D341Med (cell line): ENCODE measurements around the gene VPS4B.
"Not testable (repeated sequence)": the region's sequence is repeated elsewhere in the genome, so short reads cannot be mapped to it uniquely, and the experiment has no call there.

Experiments
- DNase-seq: peaks from one replicate; pipeline ENCODE4 v3.0.0; 2012; ENCODE audit warnings: low spot score

Gene VPS4B

GRCh38 chr18:63422087-63422863, at the start of gene VPS4B:
TSS of gene VPS4B (minus strand) at chr18:63422476. CDS start at chr18:63422259, 217 bp downstream.
- DNase-seq = peak; percentile 100

- no peak for DNase-seq
These were observed 48.5 kb upstream of the VPS4B start for GRCh38 chr18:63470751-63471150.

DNA sequence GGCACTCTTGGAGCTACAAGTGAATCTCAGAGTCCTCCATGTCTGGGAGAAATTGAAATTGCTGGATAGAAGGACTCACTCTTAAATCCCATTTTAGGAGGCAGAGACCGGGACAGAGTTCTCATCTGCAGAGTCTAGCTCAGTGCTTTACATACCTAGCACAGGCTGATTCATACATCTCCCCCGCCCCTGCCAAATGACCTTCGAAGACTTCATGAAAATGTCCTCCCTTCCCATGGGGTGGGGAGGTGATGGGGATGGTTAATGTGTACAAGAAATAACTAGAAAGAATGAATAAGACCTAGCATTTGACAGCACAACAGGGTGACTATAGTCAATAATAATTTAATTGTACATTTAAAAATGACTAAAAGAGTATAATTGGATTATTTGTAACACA, 46.3 kb upstream of the VPS4B start:
- no peak for DNase-seq

GRCh38 chr18:63467699-63468098, 45.4 kb upstream of the VPS4B start:
- no peak for DNase-seq

DNA sequence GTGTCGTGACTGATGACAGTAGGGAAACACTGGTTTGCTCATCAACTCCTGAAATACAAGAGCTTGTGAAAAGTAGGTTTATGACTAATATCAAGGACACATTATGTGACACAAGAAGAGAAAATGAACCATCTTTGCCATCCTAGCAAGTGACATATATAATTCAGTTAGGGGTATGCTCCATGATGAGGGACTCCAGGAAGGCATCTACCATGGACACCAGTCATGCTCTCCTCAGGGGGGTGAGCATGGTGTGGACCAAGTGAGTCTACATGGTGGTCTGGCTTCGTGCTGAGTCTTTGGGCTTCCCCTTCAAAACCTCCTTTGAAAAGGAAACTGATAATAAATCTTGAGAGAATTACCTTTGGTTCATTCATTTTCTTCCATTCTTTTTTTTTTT, 42.8 kb upstream of the VPS4B start:
- DNase-seq = no peak

DNA sequence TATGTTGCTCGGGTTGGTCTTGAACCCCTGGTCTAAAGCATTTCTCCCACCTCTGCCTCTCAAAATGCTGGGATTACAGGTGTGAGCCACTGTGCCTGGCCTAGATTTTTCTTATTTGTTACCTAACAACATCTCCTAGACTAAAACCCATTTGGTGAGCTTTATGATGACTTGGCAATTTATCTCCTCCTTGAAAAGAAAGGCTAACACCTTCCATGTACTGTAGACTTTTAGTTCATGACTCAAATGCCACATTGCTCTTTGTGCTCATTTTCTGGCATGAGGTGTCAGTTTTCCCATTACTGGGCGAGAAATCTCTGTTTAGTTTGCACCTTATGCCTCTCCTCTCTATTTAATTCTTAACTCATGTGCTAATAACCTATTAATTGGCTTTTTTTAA, 42.2 kb upstream of the VPS4B start:
- DNase-seq = no peak

DNA sequence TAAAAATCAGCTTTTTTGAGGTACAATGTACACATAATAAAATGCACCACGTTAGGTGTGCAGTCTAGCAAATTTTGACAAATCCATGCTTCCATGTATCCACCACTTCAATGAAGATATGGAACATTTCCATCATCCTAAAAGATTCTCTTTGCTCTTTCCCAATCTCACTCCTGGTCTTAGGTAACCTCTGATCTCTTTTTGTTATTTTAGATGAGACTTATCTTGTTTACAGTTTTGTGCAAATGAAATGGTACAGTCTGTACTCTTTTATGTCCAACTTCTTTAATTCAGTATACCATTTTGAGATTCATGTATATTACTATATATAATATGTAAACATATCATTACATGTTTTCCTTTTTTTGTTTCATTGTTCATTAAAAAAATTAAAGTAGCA, 38.1 kb upstream of the VPS4B start:
- DNase-seq = no peak

DNA sequence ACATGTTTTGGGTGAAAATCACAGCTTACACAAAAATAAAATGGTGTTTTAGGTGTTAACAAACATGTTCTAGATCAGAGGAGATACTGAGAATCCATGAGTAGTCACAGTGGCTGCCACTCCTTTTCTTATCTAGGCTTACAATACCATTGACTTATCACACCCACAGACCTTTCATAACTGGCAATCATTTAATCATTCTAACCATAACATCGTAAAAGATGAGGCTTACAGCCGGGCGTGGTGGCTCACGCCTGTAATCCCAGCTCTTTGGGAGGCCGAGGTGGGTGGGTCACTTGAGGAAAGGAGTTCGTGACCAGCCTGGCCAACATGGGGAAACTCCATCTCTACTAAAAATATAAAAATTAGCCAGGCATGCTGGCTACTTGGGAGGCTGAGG, 35.7 kb upstream of the VPS4B start:
- DNase-seq = no peak

- DNase-seq = no peak
These were observed 32.2 kb upstream of the VPS4B start for GRCh38 chr18:63454497-63454896.

GRCh38 chr18:63452751-63453150, 30.5 kb upstream of the VPS4B start:
- not testable (repeated sequence) for DNase-seq

DNA sequence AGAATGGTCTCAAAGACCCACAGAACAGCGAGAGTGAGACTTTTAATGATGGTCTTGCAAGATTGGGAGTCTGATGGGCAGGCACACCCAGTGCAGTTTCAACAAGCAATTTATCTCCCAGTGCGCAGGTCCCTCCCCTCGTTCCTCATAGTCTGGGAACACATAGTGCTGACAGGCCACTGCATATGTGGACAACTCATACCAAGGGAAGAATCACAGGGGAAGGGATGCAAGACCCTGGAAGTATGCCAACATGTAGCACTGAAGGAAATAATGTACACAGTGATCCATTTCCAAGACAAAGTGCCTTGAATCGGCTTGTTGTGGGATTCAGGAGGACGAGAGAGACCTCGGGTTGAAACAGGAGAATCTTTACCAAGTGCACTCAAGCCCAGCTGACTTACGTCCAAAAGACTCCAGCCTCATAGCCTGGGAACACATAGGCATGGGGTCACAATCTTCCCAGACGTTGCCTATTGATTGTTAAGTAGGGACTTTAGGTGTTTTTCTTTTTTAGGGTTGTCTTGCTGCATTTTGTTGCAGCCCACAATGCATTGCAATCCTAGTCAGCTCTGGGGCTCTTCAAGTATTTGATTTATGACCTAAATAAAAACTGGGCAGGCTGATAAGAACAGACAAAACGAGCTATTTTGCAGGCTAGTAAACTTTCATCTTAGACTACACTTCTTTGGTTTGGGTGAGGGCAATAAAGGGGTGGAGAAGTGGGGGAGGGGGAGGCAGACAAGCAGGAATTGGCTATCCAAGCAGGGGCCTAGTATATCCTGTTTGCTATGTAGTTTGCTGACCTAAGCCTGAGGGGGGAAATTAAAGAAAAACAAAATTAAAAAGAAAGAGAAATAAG, 29.8 kb upstream of the VPS4B start:
- no peak for DNase-seq

DNA sequence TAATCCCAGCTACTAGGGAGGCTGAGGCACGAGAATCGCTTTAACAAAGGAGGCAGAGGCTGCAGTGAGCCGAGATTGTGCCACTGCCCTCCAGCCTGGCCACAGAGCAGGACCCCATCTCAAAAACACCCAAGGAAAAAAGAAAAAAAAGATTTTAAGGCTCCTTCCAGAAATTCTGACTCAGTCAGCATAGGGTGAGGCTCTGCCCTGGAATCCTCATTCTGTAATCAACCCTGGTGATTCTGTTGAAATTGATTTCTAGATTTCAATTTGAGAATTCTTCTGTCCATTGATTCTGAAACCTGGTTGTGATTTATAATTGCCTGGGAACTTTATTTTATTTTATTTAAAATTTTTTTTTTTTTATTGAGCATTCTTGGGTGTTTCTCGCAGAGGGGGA, 27.1 kb upstream of the VPS4B start:
- no peak for DNase-seq

GRCh38 chr18:63447066-63447465, 24.8 kb upstream of the VPS4B start:
- DNase-seq = no peak

DNA sequence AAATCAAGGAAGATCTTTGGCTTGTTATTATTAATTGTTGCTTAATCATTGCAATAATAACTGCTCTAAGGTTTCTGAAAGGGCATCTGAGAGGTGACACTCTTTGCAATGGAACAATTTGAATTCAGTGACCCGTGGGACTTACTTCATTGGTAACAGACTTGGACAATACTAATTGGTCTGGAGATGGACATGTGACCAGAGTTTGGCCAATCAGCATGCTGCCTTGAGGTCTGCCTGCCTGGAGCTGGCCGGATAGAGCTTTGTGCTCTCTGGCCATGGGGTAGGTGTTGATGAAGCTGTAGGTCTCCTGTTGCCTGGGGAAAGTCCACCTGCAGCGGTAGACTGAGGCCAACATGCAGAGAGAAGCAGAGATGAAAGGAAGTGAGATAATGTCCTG, 24.0 kb upstream of the VPS4B start:
- DNase-seq = no peak

- no peak for DNase-seq
These were observed 22.8 kb upstream of the VPS4B start for GRCh38 chr18:63445037-63445436.

- no peak for DNase-seq
These were observed 22.3 kb upstream of the VPS4B start for GRCh38 chr18:63444580-63444979.

DNA sequence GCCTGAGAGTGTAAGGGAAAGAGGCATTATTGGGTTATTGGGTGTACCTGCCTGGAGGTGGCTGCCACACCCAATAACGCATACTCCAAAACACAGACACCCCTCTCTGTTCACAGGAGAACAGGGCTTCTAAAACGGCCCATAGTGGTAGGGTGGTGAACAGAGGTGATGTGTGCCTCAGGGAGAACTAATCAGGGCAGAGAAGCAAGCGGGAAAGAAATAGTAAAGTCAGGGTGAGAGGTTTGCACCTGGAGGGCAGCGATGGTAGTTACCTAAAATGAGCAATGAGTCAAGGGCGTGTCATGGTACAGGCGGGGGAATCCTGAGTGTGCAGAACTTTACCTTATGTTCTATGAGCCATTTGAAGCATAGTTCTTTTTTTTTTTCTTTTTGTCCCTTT, 21.6 kb upstream of the VPS4B start:
- DNase-seq = no peak

GRCh38 chr18:63440881-63441280, 18.6 kb upstream of the VPS4B start:
- DNase-seq = no peak

GRCh38 chr18:63440219-63440618, 17.9 kb upstream of the VPS4B start:
- no peak for DNase-seq

GRCh38 chr18:63439334-63439733, 17.1 kb upstream of the VPS4B start:
- peak; percentile 83 for DNase-seq

- no peak for DNase-seq
These were observed 15.9 kb upstream of the VPS4B start for GRCh38 chr18:63438181-63438580.

GRCh38 chr18:63433334-63433866, 11.1 kb upstream of the VPS4B start:
- no peak for DNase-seq

DNA sequence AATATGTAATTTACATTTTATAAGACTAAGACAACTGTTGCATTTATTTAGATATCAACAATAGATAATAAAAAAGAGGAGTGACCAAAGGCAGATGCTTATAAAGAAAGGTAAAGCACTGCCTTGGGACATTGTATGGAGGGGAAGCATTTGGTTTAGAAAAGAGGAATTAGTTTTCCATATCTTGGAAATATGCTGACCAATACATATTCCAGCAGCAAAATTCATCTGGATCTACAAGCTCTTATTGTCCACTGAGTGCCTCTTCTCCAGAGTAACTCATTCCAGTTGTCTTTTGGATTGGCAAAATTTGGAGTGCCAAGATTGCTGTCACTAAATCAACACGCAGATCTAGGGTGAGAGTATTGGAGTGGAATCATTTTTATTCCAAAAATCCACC, 8.9 kb upstream of the VPS4B start:
- DNase-seq = no peak
